Small intestine (tissue), 16 donors: ENCODE data around the gene USP28. TPM values are rescaled to one million over a fixed set of nuclear protein-coding genes. Genes with fewer than 3 reads are reported as not detected.
A peak's percentile ranks its signal among the peaks of the same experiment; 100 is the strongest.
"Not testable (repeated sequence)": the region's sequence is repeated elsewhere in the genome, so short reads cannot be mapped to it uniquely, and the experiment has no call there.

ENCODE experiments used
- DNase-seq, 2 donors: peaks; one replicate each; pipeline versions ENCODE4 v3.0.0 to v3.0.0-alpha.2; 2013
- FAIRE-seq: peaks from 2 replicates; lab custom pipeline; 2012; peaks lifted over from hg19 to GRCh38; lab: Jason Lieb, UNC
- H3K27ac ChIP-seq, 3 donors: one replicate each; pipeline ENCODE4 v1.5.1; 2013; ENCODE audit warnings: low read length in 2 of 3, mild to moderate bottlenecking in 2 of 3, control low read depth in 1 of 3, inconsistent platforms in 1 of 3, low read depth in 1 of 3, moderate library complexity in 1 of 3
- H3K27me3 ChIP-seq, 3 donors: one replicate each; pipeline ENCODE4 v1.6.1; 2013; ENCODE audit warnings: low read length in 3 of 3, inconsistent platforms in 1 of 3; ENCODE audit not compliant: control insufficient read depth in 3 of 3, insufficient read depth in 3 of 3
- H3K36me3 ChIP-seq, 3 donors: one replicate each; pipeline ENCODE4 v1.6.1; 2013; ENCODE audit warnings: low read length in 3 of 3, inconsistent platforms in 1 of 3, low read depth in 1 of 3, mild to moderate bottlenecking in 1 of 3, moderate library complexity in 1 of 3; ENCODE audit not compliant: control insufficient read depth in 3 of 3, insufficient read depth in 2 of 3
- H3K4me1 ChIP-seq, 3 donors: one replicate each; pipeline ENCODE4 v1.6.1; 2013; ENCODE audit warnings: low read length in 2 of 3, inconsistent platforms in 1 of 3, low read depth in 1 of 3, mild to moderate bottlenecking in 1 of 3, moderate library complexity in 1 of 3; ENCODE audit not compliant: control insufficient read depth in 3 of 3, insufficient read depth in 2 of 3
- H3K4me3 ChIP-seq, 3 donors: one replicate each; pipeline ENCODE4 v1.5.1; 2013; ENCODE audit warnings: low read length in 3 of 3, control low read depth in 1 of 3, inconsistent platforms in 1 of 3, low read depth in 1 of 3, mild to moderate bottlenecking in 1 of 3, moderate library complexity in 1 of 3
- H3K9me3 ChIP-seq, 2 donors: one replicate each; pipeline ENCODE4 v1.6.1; 2013; ENCODE audit warnings: low read depth in 1 of 2, low read length in 1 of 2; ENCODE audit not compliant: control insufficient read depth in 2 of 2, insufficient read depth in 1 of 2
- WGBS, 3 donors: extraction: QIAGEN DNeasy Blood & Tissue Kit; methylation state at CpG; one replicate each; pipeline ENCODE4 v1.1.7; 2013; 5-methylcytosine and 5-hydroxymethylcytosine counted together
- long read RNA-seq, 10 donors: transcript quantifications; one replicate each; lab custom pipeline, GENCODE V29; 2026
- polyA plus RNA-seq, 4 donors: library from polyadenylated mRNA; stranded (reverse) in 3 of 4; unstranded in 1 of 4; fragments of 200-250 nt in 3 of 4; fragments of 120-200 nt in 1 of 4; gene quantifications; one replicate each; pipeline versions ENCODE4 v1.2.1 to v1.2.3, GENCODE V29; 2013
- donor health status: healthy with polysubstance abuse.
- donor health status: control.
- donor health status: control.
- donor health status: Bipolar disorder and iron deficiency.
- donor health status: healthy.

Gene USP28
- 10 to 100 TPM in 1 of 4 donors, 1 to 10 TPM in 3; 5.1 to 28.9 (median 8.3) TPM for polyA plus RNA-seq
- long read RNA-seq, donor 1, partial matches to known transcripts, result 0 of 1 reads
- long read RNA-seq, donor 1, other reads (novel, unspliced or antisense), result 0 of 1 reads
- long read RNA-seq, donor 2, partial matches to known transcripts, result 6 of 6 reads
- long read RNA-seq, donor 2, other reads (novel, unspliced or antisense), result 0 of 6 reads
- long read RNA-seq, donor 3, result 0 reads
- long read RNA-seq, donor 4, result 0 reads
- long read RNA-seq, donor 5, partial matches to known transcripts, result 0 of 1 reads
- long read RNA-seq, donor 5, other reads (novel, unspliced or antisense), result 0 of 1 reads
- long read RNA-seq, donor 6, partial matches to known transcripts, result 0 of 1 reads
- long read RNA-seq, donor 6, other reads (novel, unspliced or antisense), result 0 of 1 reads
- long read RNA-seq, donor 7, result 0 reads
- long read RNA-seq, donor 8, result 0 reads
- long read RNA-seq, donor 9, result 0 reads
- long read RNA-seq, donor 10, partial matches to known transcripts, result 0 of 1 reads
- long read RNA-seq, donor 10, other reads (novel, unspliced or antisense), result 0 of 1 reads

GRCh38 chr11:113875234-113876073 lies at the start of gene USP28:
USP28 (minus strand) TSS chr11:113875572; CDS start chr11:113875501, 71 bp downstream.
- Histone ChIP-seq H3K4me3 (peak within 1 kb of the TSS; percentile 74 to 80 (median 77)), H3K36me3 (no peaks in the 10 kb centered on the region), H3K9me3 (peaks cover 0 to 8% of the 10 kb centered on the region in 2 donors), H3K4me1 (peaks cover 0 to 10% (median 0%) of the 10 kb centered on the region in 3 donors), H3K27ac (peak within 1 kb of the TSS; percentile 78 to 97 (median 85)), H3K27me3 (no peaks in the 10 kb centered on the region)
- DNase-seq (peak; percentile 95 to 97), FAIRE-seq (no peak)
- 0 to 1% (median 0%) methylated on average over 53 to 95 of the region's 95 CpGs for WGBS, 3 donors

- no peak overlapping the region for H3K27ac ChIP-seq
- 87 to 91% (median 88%) methylated on average over 2 of the region's 2 CpGs for WGBS, 3 donors
- no peak for DNase-seq
- no peaks in the 10 kb centered on the region for H3K27me3 ChIP-seq
- H3K4me3 ChIP-seq, result no peak overlapping the region
- H3K36me3 ChIP-seq, result no peaks in the 10 kb centered on the region
- no peak for FAIRE-seq
- H3K9me3 ChIP-seq, result no peaks in the 10 kb centered on the region
- no peaks in the 10 kb centered on the region for H3K4me1 ChIP-seq
These were observed 48.2 kb upstream of the USP28 start for GRCh38 chr11:113923572-113923971.

GRCh38 chr11:113911491-113911890 lies 36.1 kb upstream of the USP28 start:
- WGBS, 3 donors, result 89 to 93% (median 93%) methylated on average over 9 of the region's 9 CpGs
- not testable (repeated sequence) for H3K27ac ChIP-seq, H3K4me1 ChIP-seq, H3K36me3 ChIP-seq, DNase-seq, H3K4me3 ChIP-seq, H3K27me3 ChIP-seq, FAIRE-seq, H3K9me3 ChIP-seq

- FAIRE-seq (no peak), DNase-seq (no peak)
- Histone ChIP-seq H3K27ac (no peak overlapping the region), H3K4me1 (peaks cover 0 to 9% (median 0%) of the 10 kb centered on the region in 3 donors), H3K4me3 (no peak overlapping the region), H3K27me3 (no peaks in the 10 kb centered on the region), H3K36me3 (no peaks in the 10 kb centered on the region), H3K9me3 (no peaks in the 10 kb centered on the region)
- 79 to 89% (median 87%) methylated on average over 9 of the region's 9 CpGs for WGBS, 3 donors
These were observed 32.7 kb upstream of the USP28 start for GRCh38 chr11:113908098-113908497.

GRCh38 chr11:113907681-113908080 lies 32.3 kb upstream of the USP28 start:
- Histone ChIP-seq H3K4me3 (no peak overlapping the region), H3K27ac (no peak overlapping the region), H3K36me3 (no peaks in the 10 kb centered on the region), H3K27me3 (no peaks in the 10 kb centered on the region), H3K9me3 (no peaks in the 10 kb centered on the region), H3K4me1 (peaks cover 0 to 9% (median 0%) of the 10 kb centered on the region in 3 donors)
- no peak for FAIRE-seq
- no peak for DNase-seq
- WGBS, 3 donors, result 76 to 88% (median 81%) methylated on average over 8 of the region's 8 CpGs

- Histone ChIP-seq H3K4me3 (no peak overlapping the region), H3K27me3 (no peaks in the 10 kb centered on the region), H3K4me1 (peaks cover 0 to 9% (median 0%) of the 10 kb centered on the region in 3 donors), H3K27ac (peak overlapping the region in 1 of 3 donors; percentile 75), H3K36me3 (no peaks in the 10 kb centered on the region), H3K9me3 (no peaks in the 10 kb centered on the region)
- 3 to 33% (median 26%) methylated on average over 1 of the region's 1 CpG for WGBS, 3 donors
- peak; percentile 16 to 20 for DNase-seq
- no peak for FAIRE-seq
These were observed 31.8 kb upstream of the USP28 start for GRCh38 chr11:113907152-113907551.

GRCh38 chr11:113906516-113906915 lies 31.1 kb upstream of the USP28 start:
- Histone ChIP-seq H3K36me3 (no peaks in the 10 kb centered on the region), H3K27me3 (no peaks in the 10 kb centered on the region), H3K27ac (peak overlapping the region in 2 of 3 donors; percentile 64 to 75), H3K9me3 (no peaks in the 10 kb centered on the region), H3K4me1 (peaks cover 0 to 9% (median 0%) of the 10 kb centered on the region in 3 donors), H3K4me3 (no peak overlapping the region)
- FAIRE-seq (no peak), DNase-seq (peak; percentile 79 to 93)
- WGBS, 3 donors, result 6 to 49% (median 25%) methylated on average over 2 of the region's 2 CpGs

GRCh38 chr11:113906038-113906437 lies 30.7 kb upstream of the USP28 start:
- Histone ChIP-seq H3K27ac (peak overlapping the region in 2 of 3 donors; percentile 64 to 75), H3K4me1 (peaks cover 0 to 9% (median 0%) of the 10 kb centered on the region in 3 donors), H3K4me3 (no peak overlapping the region), H3K9me3 (peaks cover 0 to 3% of the 10 kb centered on the region in 2 donors), H3K36me3 (no peaks in the 10 kb centered on the region), H3K27me3 (no peaks in the 10 kb centered on the region)
- FAIRE-seq, result no peak
- WGBS, 3 donors, result 12 to 42% (median 23%) methylated on average over 4 of the region's 4 CpGs
- peak; percentile 81 to 84 for DNase-seq
